Hippocampal formation (tissue), 2 donors: ENCODE measurements around the gene TERT.
"Not testable (repeated sequence)": the region's sequence is repeated elsewhere in the genome, so short reads cannot be mapped to it uniquely, and the experiment has no call there.

Experiments
- DNase-seq, 2 donors: peaks; one replicate each; lab custom pipeline; 2025; lab: John Stamatoyannopoulos, UW

The TERT gene

GRCh38 chr5:1294206-1294834 is 548 bp downstream of the TERT start:
- DNase-seq: no peak

GRCh38 chr5:1293416-1294205 is 1.3 kb downstream of the TERT start:
- DNase-seq: no peak

GRCh38 chr5:1292846-1293415 is 1.9 kb downstream of the TERT start:
- no peak for DNase-seq

GRCh38 chr5:1292139-1292538 is 2.7 kb downstream of the TERT start:
- no peak for DNase-seq

GRCh38 chr5:1291611-1292080 is 3.2 kb downstream of the TERT start:
- no peak for DNase-seq

GRCh38 chr5:1290956-1291355 is 3.9 kb downstream of the TERT start:
- not testable (repeated sequence) for DNase-seq

- not testable (repeated sequence) for DNase-seq
These were observed 5.3 kb downstream of the TERT start for GRCh38 chr5:1289559-1289958.

GRCh38 chr5:1288439-1289335 is 6.2 kb downstream of the TERT start:
- no peak for DNase-seq

GRCh38 chr5:1285883-1286291 is 9.0 kb downstream of the TERT start:
- DNase-seq: no peak

GRCh38 chr5:1285141-1285540 is 9.7 kb downstream of the TERT start:
- DNase-seq: no peak

GRCh38 chr5:1284336-1284970 is 10.4 kb downstream of the TERT start:
- DNase-seq: not testable (repeated sequence)

GRCh38 chr5:1283729-1284041 is 11.2 kb downstream of the TERT start:
- DNase-seq: not testable (repeated sequence)

- DNase-seq: not testable (repeated sequence)
These were observed 11.7 kb downstream of the TERT start for GRCh38 chr5:1282993-1283728.

GRCh38 chr5:1282131-1282992 is 12.5 kb downstream of the TERT start:
- DNase-seq: no peak

GRCh38 chr5:1281038-1281882 is 13.6 kb downstream of the TERT start:
- no peak for DNase-seq

- no peak for DNase-seq
These were observed 14.5 kb downstream of the TERT start for GRCh38 chr5:1280177-1281037.

- DNase-seq: no peak
These were observed 15.3 kb downstream of the TERT start for GRCh38 chr5:1279443-1280151.
